Activated CD4-positive, alpha-beta T cell treated with anti-CD3 and anti-CD28 coated beads, Interleukin-2, amount 10 ng/mL, durations not matched to agents 7 days and 5 days (primary cell): Measurements from ENCODE around the gene COQ7. TPM values are rescaled to one million over a fixed set of nuclear protein-coding genes. Genes with fewer than 3 reads are reported as not detected.

Experiments used
- CTCF ChIA-PET: fragments of 350-600 bp; sonication (Branson Sonifier 250); formaldehyde crosslinking; loops from one replicate; lab custom pipeline; 2021; ENCODE audit warnings: antibody characterized with exemption; lab: Charles Lee
- POLR2A ChIA-PET: fragments of 350-600 bp; sonication (Branson Sonifier 250); formaldehyde crosslinking; loops from one replicate; lab custom pipeline; 2021; ENCODE audit warnings: antibody characterized with exemption; lab: Charles Lee
- DNase-seq: peaks from one replicate; pipeline ENCODE4 v3.0.0-alpha.2; 2020
- H3K27ac Mint-ChIP-seq: one replicate; pipeline ENCODE4 v1.8.0; 2021; ENCODE audit warnings: mild to moderate bottlenecking, moderate library complexity, mixed read lengths
- H3K27me3 Mint-ChIP-seq: one replicate; pipeline ENCODE4 v1.8.0; 2021; ENCODE audit warnings: mixed read lengths
- H3K36me3 Mint-ChIP-seq: one replicate; pipeline ENCODE4 v1.8.0; 2021; ENCODE audit warnings: low read depth, mixed read lengths
- H3K4me1 Mint-ChIP-seq: one replicate; pipeline ENCODE4 v1.8.0; 2021; ENCODE audit warnings: mixed read lengths
- H3K4me3 Mint-ChIP-seq: one replicate; pipeline ENCODE4 v1.8.0; 2021; ENCODE audit warnings: mild to moderate bottlenecking, moderate library complexity, mixed read lengths
- H3K9me3 Mint-ChIP-seq: one replicate; pipeline ENCODE4 v1.8.0; 2021; ENCODE audit warnings: mixed read lengths
- total RNA-seq, 2 experiments: library from RNA; stranded (reverse); gene quantifications; one replicate each; pipeline ENCODE4 v1.2.3, GENCODE V29; 2021

Gene COQ7
- total RNA-seq, 2 experiments from 2014 or later: 11.6 to 15.3 TPM

DNA sequence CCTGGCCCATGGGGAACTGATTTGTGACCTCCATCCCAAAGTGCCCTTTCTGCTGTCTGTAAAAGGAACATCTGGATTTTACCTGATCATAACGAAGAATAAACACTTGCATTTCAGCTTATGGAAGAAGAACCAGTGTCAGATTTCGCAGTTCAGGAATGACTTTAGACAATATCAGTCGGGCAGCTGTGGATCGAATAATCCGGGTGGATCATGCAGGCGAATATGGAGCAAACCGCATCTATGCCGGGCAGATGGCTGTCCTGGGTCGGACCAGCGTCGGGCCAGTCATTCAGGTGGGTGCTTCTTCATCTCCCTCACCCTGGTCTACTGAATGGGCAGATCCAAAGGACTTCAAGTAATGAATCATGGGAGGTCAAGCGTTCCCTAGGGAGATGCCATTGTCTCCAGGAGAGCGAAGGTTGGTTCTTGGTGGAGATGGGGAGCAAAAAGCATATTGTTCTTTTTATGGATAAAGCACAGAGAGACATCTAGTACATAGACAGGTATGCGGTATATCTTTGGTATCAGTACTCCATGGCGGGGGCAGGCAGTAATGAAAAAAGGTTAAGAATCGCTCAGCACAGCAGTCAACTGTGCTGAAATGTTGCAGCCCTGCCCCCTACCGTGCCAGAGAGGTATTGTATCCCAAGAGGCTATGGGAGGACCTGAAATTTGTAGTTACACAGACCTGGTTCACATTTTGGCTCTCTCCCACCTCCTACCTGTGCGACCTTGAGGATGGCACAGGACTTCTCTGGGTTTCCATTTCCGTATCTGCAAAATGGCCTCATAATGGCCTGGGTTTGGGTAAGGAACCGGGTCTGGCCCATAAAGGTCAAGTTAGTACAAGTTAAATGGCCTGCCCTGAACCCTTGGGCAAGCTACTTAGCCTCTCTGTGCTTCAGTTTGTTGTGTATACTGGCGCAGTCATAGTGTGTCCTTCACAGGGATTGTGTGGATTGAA is 4.7 kb downstream of the COQ7 start:
- Mint-ChIP-seq H3K4me1 (peaks cover 15% of the 10 kb centered on the region), H3K27ac (no peak overlapping the region), H3K27me3 (no peaks in the 10 kb centered on the region), H3K4me3 (no peak overlapping the region), H3K36me3 (peaks cover 3% of the 10 kb centered on the region), H3K9me3 (no peaks in the 10 kb centered on the region)
- DNase-seq: peak; percentile 71
- ChIA-PET CTCF (interaction anchor here (0.9 kb wide), 1 partner anchor 107 kb away, joined by 3 read pairs; no protein-coding TSS in a partner anchor), POLR2A (no interaction called here)

DNA sequence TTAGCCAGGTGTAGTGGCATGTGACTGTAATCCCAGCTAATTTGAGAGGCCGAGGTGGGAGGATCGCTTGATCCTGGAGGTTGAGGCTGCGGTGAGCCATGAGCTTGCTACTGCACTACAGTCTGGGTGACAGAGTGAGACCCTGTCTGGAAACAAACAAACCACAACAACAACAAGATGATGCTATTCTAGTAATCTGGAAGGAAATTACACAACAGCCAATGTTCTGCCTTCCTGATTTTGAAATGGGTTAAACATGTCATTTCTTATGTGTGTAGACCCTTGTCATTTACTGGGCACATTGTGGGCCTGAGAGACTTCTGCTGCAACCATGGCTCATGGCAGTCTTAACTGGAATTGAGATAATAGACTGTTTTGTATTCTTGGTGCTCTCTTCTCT is 5.9 kb downstream of the COQ7 start:
- Mint-ChIP-seq H3K36me3 (peaks cover 3% of the 10 kb centered on the region), H3K27ac (peak overlapping the region; percentile 36), H3K4me3 (no peak overlapping the region), H3K4me1 (peaks cover 8% of the 10 kb centered on the region), H3K9me3 (no peaks in the 10 kb centered on the region), H3K27me3 (no peaks in the 10 kb centered on the region)
- ChIA-PET CTCF (no interaction called here), POLR2A (interaction anchor here (0.6 kb wide), 1 partner anchor 21 kb away, joined by 3 read pairs; no protein-coding TSS in a partner anchor)
- no peak for DNase-seq

DNA sequence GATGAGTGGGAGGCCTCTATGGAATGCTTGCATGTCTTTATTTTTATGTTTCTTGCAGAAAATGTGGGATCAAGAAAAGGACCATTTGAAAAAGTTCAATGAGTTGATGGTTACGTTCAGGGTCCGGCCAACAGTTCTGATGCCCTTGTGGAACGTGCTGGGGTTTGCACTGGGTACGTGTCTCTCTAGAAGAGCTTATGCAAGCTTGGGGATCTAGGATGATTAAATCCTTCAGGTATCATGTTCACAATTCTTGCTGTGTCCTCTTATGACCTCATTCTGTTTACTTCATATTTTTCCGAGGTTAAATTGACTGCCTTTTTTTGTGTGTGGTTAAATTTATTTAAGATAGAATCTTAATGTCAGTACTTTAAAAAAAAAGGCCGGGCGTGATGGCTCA is 6.4 kb downstream of the COQ7 start:
- peaks cover 7% of the 10 kb centered on the region for H3K36me3 Mint-ChIP-seq
- DNase-seq: no peak
- CTCF ChIA-PET: interaction anchor here (0.5 kb wide), 1 partner anchor 1673 kb away, joined by 3 read pairs; no protein-coding TSS in a partner anchor

DNA sequence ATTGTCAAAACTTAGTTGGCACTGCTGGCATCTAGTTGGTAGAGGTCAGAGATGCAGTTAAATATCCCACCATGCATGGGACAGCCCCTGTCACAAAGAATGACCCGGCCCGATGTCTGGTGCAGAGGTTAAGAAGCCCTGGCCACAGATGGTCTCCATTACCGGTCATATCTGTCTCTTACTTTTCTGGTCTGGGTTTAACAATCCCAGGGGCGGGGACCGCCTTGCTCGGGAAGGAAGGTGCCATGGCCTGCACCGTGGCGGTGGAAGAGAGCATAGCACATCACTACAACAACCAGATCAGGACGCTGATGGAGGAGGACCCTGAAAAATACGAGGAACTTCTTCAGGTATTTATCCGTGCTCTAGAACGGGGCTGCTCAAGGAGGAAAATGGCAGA is 8.1 kb downstream of the COQ7 start:
- no peak for DNase-seq
- Mint-ChIP-seq H3K27ac (no peak overlapping the region), H3K4me1 (peaks cover 4% of the 10 kb centered on the region), H3K9me3 (no peaks in the 10 kb centered on the region), H3K27me3 (no peaks in the 10 kb centered on the region), H3K4me3 (no peak overlapping the region), H3K36me3 (peaks cover 9% of the 10 kb centered on the region)
- ChIA-PET POLR2A (no interaction called here), CTCF (interaction anchor here (0.6 to 0.7 kb wide), 2 partner anchors 8 to 889 kb away, joined by 3 to 4 read pairs; partner anchors contain the start of gene COQ7)

More for the DNA sequence above, 6.4 kb downstream of the COQ7 start:
- H3K27ac Mint-ChIP-seq: no peak overlapping the region
- no peaks in the 10 kb centered on the region for H3K9me3 Mint-ChIP-seq
- peaks cover 6% of the 10 kb centered on the region for H3K4me1 Mint-ChIP-seq
- H3K4me3 Mint-ChIP-seq: no peak overlapping the region
- H3K27me3 Mint-ChIP-seq: no peaks in the 10 kb centered on the region
- POLR2A ChIA-PET: no interaction called here

DNA sequence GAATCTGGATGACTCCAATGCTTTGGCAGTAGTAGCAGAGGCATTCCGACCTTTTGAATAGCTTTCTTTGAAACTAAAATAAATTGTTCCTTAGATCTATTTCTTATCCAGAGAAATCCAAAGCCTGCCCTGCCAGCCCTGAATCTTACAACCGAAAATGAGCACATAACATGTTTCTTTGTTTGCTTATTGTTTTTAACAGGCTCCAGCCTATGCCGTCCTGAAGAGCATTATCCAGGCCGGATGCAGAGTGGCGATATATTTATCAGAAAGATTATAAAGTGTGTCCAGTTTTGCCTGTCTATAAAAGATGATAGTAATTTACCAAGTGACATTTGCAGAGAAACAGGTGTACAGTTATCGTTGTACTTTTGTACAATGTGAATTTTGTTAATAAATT is 10.5 kb downstream of the COQ7 start:
- no peaks in the 10 kb centered on the region for H3K27me3 Mint-ChIP-seq
- CTCF ChIA-PET: interaction anchor here (0.6 to 1.8 kb wide), 2 partner anchors 8 to 27 kb away, joined by 3 to 5 read pairs; no protein-coding TSS in a partner anchor
- DNase-seq: no peak
- peaks cover 21% of the 10 kb centered on the region for H3K36me3 Mint-ChIP-seq
- no peak overlapping the region for H3K4me3 Mint-ChIP-seq
- H3K27ac Mint-ChIP-seq: no peak overlapping the region
- peaks cover 3% of the 10 kb centered on the region for H3K9me3 Mint-ChIP-seq
- POLR2A ChIA-PET: no interaction called here
- H3K4me1 Mint-ChIP-seq: peaks cover 2% of the 10 kb centered on the region

DNA sequence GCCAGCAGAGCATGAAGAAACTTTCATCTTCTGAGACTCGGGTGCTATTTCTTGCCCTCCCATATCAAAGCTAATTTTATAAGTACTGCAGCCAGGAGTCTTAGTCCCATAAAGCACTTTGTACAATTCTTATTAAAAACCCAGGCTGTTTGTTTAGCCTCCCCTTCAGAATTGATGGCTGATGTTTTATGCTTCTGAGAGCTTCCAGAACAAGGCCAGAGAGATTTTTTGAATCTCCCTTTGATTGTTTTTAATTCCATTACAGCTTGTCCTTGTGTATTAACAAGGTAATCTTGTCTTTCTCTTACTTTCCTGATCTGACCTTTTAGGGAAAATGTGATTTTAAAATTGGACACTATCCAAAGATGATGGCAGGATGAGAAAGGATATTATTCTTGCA is 16.3 kb downstream of the COQ7 start:
- Mint-ChIP-seq H3K27ac (no peak overlapping the region), H3K4me3 (no peak overlapping the region), H3K27me3 (peaks cover 10% of the 10 kb centered on the region), H3K36me3 (peaks cover 16% of the 10 kb centered on the region), H3K9me3 (peaks cover 3% of the 10 kb centered on the region), H3K4me1 (peaks cover 4% of the 10 kb centered on the region)
- CTCF ChIA-PET: interaction anchor here (1.9 kb wide), 1 partner anchor 96 kb away, joined by 6 read pairs; no protein-coding TSS in a partner anchor
- DNase-seq: no peak
- POLR2A ChIA-PET: no interaction called here

DNA sequence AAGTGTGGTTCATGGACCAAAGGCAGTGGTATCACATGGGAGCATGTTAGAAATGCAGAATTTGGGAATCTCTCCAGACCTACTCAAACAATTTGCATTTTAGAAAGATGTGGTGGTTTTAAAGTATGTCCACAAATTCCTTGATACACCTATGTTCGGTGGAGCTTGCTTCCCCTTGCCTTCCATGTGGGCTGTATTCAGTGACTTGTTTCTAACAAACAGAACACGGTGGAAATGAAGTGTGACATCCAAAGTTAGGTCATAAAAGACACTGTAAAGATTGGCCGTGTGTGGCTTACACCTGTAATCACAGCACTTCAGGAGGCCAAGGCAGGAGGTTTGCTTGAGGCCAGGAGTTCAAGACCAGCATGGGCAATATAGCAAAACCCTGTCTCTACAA is 16.7 kb downstream of the COQ7 start:
- ChIA-PET CTCF (no interaction called here), POLR2A (no interaction called here)
- DNase-seq: no peak
- peaks cover 3% of the 10 kb centered on the region for H3K9me3 Mint-ChIP-seq
- H3K36me3 Mint-ChIP-seq: peaks cover 12% of the 10 kb centered on the region
- H3K27me3 Mint-ChIP-seq: peaks cover 10% of the 10 kb centered on the region
- H3K4me3 Mint-ChIP-seq: no peak overlapping the region
- H3K27ac Mint-ChIP-seq: no peak overlapping the region
- H3K4me1 Mint-ChIP-seq: peaks cover 4% of the 10 kb centered on the region

DNA sequence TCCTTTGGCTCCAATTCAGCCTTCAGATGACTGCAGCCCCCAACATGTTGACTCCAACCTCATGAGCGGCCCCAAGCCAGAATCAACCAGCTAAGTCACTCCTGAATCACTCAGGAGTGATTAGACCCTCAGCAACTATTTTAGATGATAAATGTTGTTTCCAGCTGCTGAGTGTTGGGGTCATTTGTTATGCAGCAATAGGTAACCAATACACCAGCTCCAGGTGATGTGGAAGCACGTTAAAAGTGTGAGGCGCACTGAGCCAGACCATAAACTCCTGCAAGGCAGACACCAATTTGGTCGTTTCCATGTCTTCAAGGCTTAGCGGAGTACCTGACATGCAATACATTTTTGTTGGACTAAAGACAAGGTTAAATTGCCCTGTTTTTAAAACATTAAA is 17.5 kb downstream of the COQ7 start:
- POLR2A ChIA-PET: no interaction called here
- CTCF ChIA-PET: interaction anchor here (1.3 kb wide), 1 partner anchor 18 kb away, joined by 3 read pairs; the partner anchor contains the start of gene COQ7
- Mint-ChIP-seq H3K4me3 (no peak overlapping the region), H3K4me1 (peaks cover 4% of the 10 kb centered on the region), H3K36me3 (peaks cover 12% of the 10 kb centered on the region), H3K27me3 (peaks cover 10% of the 10 kb centered on the region), H3K27ac (no peak overlapping the region), H3K9me3 (peaks cover 3% of the 10 kb centered on the region)
- no peak for DNase-seq

DNA sequence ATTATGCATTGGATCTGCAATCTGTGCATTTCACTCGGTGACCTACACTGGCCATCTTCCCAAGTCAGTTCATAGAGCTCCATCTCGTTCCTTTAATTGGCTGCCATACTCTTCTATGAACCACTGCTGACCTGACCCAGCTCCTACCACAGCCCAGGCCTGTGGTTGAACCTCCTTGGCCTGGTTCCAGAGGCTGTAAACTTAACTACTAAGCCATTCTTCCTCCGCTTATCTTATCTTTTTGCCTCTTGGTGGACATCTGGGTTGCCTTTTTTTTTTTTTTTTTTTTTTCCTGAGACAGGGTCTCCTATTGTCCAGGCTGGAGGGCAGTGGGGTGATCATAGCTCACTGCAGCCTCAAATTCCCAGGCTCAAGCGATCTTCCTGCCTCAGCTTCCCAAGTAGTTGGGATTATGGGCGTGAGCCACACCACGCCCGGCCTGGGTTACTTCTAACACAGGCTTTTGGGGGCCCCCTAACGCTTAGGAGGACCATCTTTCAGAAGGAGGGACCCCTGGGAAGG is 18.3 kb downstream of the COQ7 start:
- no peak for DNase-seq
- no peak overlapping the region for H3K27ac Mint-ChIP-seq
- H3K27me3 Mint-ChIP-seq: peaks cover 10% of the 10 kb centered on the region
- ChIA-PET CTCF (interaction anchor here (0.6 to 2.2 kb wide), 12 partner anchors 8 to 826 kb away, joined by 3 to 16 read pairs (median 4); partner anchors contain the start of genes COQ7 and GDE1), POLR2A (no interaction called here)
- H3K36me3 Mint-ChIP-seq: peaks cover 12% of the 10 kb centered on the region
- H3K4me1 Mint-ChIP-seq: peaks cover 4% of the 10 kb centered on the region
- H3K4me3 Mint-ChIP-seq: no peak overlapping the region
- H3K9me3 Mint-ChIP-seq: peaks cover 5% of the 10 kb centered on the region

DNA sequence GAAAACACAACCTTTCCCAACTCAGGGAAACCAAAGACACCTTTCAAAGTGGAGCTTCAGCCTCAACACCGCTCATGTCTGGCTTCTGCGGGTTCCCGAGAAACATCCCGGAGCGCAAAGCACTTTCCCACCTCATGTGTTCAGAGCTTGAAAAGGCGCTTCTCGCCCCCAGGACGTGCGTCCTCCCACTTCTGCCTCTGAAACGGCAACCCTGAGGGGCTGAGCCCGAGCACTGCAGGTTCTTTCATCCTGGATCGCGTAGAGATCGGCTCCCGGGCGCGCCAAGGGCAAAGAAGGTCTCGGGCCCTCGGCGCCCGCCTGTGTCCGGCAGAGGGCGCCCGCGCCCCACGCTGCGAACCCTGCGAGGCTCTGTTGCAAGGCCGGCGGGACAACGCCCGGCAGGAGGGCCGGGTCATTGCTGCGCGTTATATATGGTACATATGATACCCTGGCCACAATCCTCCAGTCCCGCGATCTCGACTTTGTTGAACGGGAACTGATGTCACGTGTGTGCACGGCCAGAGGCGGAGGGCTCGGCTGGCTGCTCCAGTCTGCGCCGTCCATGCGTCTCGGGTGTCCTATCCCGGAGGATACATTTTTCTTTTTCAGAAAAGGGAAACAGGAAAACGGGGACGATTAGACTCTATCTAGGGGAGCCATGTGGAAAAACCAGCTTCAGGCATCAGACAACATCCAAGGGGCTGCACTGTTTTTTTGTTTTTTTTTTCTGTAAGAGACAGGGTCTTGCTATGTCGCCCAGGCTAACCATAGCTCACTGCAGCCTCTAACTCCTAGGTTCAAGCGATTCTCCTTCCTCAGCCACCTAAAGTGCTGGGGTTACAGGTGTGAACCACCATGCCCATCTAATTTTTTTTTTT is 19.1 kb downstream of the COQ7 start:
- Mint-ChIP-seq H3K9me3 (peaks cover 7% of the 10 kb centered on the region), H3K27me3 (peaks cover 10% of the 10 kb centered on the region)
- CTCF ChIA-PET: interaction anchor here (0.6 to 2.2 kb wide), 13 partner anchors 9 to 435 kb away, joined by 3 to 16 read pairs (median 4); partner anchors contain the start of genes COQ7 and GDE1

DNA sequence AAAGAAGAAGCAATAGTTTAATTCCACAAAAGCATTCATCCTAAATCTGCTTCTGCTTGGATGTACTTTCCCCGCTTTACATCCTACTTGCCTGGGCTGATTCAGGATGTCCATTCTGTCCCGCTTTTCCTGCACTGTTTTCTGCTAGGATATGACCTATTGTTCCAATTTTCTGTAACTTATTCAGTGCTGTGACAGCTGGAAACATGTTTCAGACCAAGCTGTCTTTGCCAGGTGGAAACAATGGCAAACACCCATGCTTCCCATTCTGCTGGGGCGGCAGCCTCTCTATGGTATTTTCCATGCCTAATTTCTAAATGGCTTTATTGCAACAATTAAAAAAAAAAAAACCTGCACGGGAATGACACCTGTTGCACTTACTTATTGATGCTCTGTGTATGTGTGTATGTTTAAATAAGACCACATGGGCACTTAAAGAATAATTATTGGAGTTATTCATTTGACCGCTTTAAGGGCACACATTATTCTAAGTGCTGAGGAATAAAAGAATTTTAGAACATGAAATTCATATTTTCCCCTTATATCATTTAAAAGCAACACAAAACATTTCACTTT is 21.0 kb downstream of the COQ7 start:
- ChIA-PET POLR2A (no interaction called here), CTCF (interaction anchor here (1.0 kb wide), 1 partner anchor 85 kb away, joined by 3 read pairs; no protein-coding TSS in a partner anchor)
- DNase-seq: no peak
- Mint-ChIP-seq H3K9me3 (peaks cover 11% of the 10 kb centered on the region), H3K4me1 (peaks cover 4% of the 10 kb centered on the region), H3K36me3 (no peaks in the 10 kb centered on the region), H3K27ac (no peak overlapping the region), H3K4me3 (no peak overlapping the region), H3K27me3 (peaks cover 12% of the 10 kb centered on the region)

More for the DNA sequence above, 19.1 kb downstream of the COQ7 start:
- DNase-seq: peak; percentile 74
- POLR2A ChIA-PET: no interaction called here
- Mint-ChIP-seq H3K4me1 (peaks cover 4% of the 10 kb centered on the region), H3K36me3 (peaks cover 7% of the 10 kb centered on the region), H3K4me3 (peak overlapping the region; percentile 43), H3K27ac (no peak overlapping the region)
